GM23338 (cell line): Measurements from ENCODE around the gene TSPOAP1. TPM values are rescaled to one million over a fixed set of nuclear protein-coding genes. Genes with fewer than 3 reads are reported as not detected.

Experiments used
- ATAC-seq: fragments of 200-7000 bp; cut with Tn5 transposase; 3 replicates; pipeline ENCODE4 v1.9.1; 2020
- DNase-seq: peaks from one replicate; pipeline ENCODE4 v3.0.0-alpha.2; 2015; ENCODE audit warnings: low spot score
- H2AFZ ChIP-seq: fragments of 200-600 bp; sonication (generic); 2 replicates; pipeline ENCODE4 v1.8.0; 2016; ENCODE audit warnings: antibody characterized with exemption, mild to moderate bottlenecking, moderate library complexity
- H3F3A ChIP-seq: fragments of 200-600 bp; sonication (generic); replicated peaks from 2 replicates; pipeline ENCODE4 v1.8.0; 2017; ENCODE audit warnings: antibody characterized with exemption, mixed run types, low read depth
- H3K27ac ChIP-seq: fragments of 200-600 bp; sonication (generic); 2 replicates; pipeline ENCODE4 v1.6.1; 2016; ENCODE audit warnings: low read depth
- H3K27me3 ChIP-seq: fragments of 200-600 bp; sonication (generic); 2 replicates; pipeline ENCODE4 v1.8.0; 2016; ENCODE audit warnings: mild to moderate bottlenecking, mixed run types, moderate library complexity; ENCODE audit not compliant: insufficient read depth
- H3K36me3 ChIP-seq: fragments of 200-600 bp; sonication (generic); 2 replicates; pipeline ENCODE4 v1.8.0; 2016; ENCODE audit warnings: mild to moderate bottlenecking; ENCODE audit not compliant: insufficient read depth
- H3K4me1 ChIP-seq: fragments of 200-600 bp; sonication (generic); 2 replicates; pipeline ENCODE4 v1.8.0; 2016; ENCODE audit warnings: mild to moderate bottlenecking, moderate library complexity; ENCODE audit not compliant: insufficient read depth
- H3K4me2 ChIP-seq: fragments of 200-600 bp; sonication (generic); 2 replicates; pipeline ENCODE4 v1.7.1; 2017; ENCODE audit warnings: mixed run types
- H3K4me3 ChIP-seq: fragments of 200-600 bp; sonication (generic); 2 replicates; pipeline ENCODE4 v1.6.1; 2016; ENCODE audit warnings: mixed run types
- H3K79me2 ChIP-seq: fragments of 200-600 bp; sonication (generic); replicated peaks from 2 replicates; pipeline ENCODE4 v1.8.0; 2017; ENCODE audit warnings: mild to moderate bottlenecking; ENCODE audit not compliant: insufficient read depth
- H3K9me2 ChIP-seq: fragments of 200-600 bp; sonication (generic); 2 replicates; pipeline ENCODE4 v1.8.0; 2017; ENCODE audit not compliant: insufficient read depth
- H4K20me1 ChIP-seq: fragments of 200-600 bp; sonication (generic); replicated peaks from 2 replicates; pipeline ENCODE4 v1.8.0; 2017; ENCODE audit warnings: mild to moderate bottlenecking; ENCODE audit not compliant: insufficient read depth
- H3K27ac Mint-ChIP-seq: 2 replicates; pipeline ENCODE4 v1.8.0; 2020; ENCODE audit warnings: inconsistent platforms, mild to moderate bottlenecking, moderate library complexity, mixed read lengths
- H3K27me3 Mint-ChIP-seq: 3 replicates; pipeline ENCODE4 v1.8.0; 2022; ENCODE audit warnings: low read depth, mild to moderate bottlenecking, moderate library complexity, mixed read lengths, inconsistent platforms; ENCODE audit not compliant: insufficient read depth, poor library complexity
- H3K36me3 Mint-ChIP-seq: 3 replicates; pipeline ENCODE4 v1.8.0; 2021; ENCODE audit warnings: low read depth, mild to moderate bottlenecking, inconsistent platforms, moderate library complexity, mixed read lengths
- H3K4me1 Mint-ChIP-seq: 3 replicates; pipeline ENCODE4 v1.8.0; 2020; ENCODE audit warnings: mild to moderate bottlenecking, inconsistent platforms, mixed read lengths
- H3K4me3 Mint-ChIP-seq: 3 replicates; pipeline ENCODE4 v1.8.0; 2021; ENCODE audit warnings: moderate library complexity, mild to moderate bottlenecking, inconsistent platforms, mixed read lengths
- H3K9me3 Mint-ChIP-seq: 3 replicates; pipeline ENCODE4 v1.8.0; 2020; ENCODE audit warnings: moderate library complexity, mild to moderate bottlenecking, inconsistent platforms, mixed read lengths
- EZH2phosphoT487 ChIP-seq: fragments of 200-600 bp; sonication (generic); IDR thresholded peaks from one replicate; pipeline ENCODE4 v1.8.1; 2018; ENCODE audit warnings: antibody characterized with exemption; ENCODE audit not compliant: unreplicated experiment
- JUNB ChIP-seq: IDR thresholded peaks from one replicate; pipeline ENCODE4 v1.6.1; 2016; ENCODE audit warnings: antibody characterized with exemption; ENCODE audit not compliant: unreplicated experiment
- ZNF331 ChIP-seq: fragments of 250-450 bp; sonication (Bioruptor Pico); IDR thresholded peaks from 2 replicates; pipeline ENCODE4 v1.5.0; 2020; ENCODE audit warnings: low read depth, mild to moderate bottlenecking, moderate library complexity
- polyA plus RNA-seq: library from polyadenylated mRNA; unstranded; fragments of >200 nt; fragmentation: Nextera tagmentation; extraction: Ambion mirVana; gene quantifications from 2 replicates; pipeline ENCODE4 v1.2.1, GENCODE V29; 2016
- total RNA-seq: library from RNA; depleted of rRNA; stranded (reverse); fragments of >200 nt; shearing (Covaris generic); gene quantifications from 2 replicates; pipeline ENCODE4 v1.2.3, GENCODE V29; 2014
- TF ChIP-seq, protein P1 (sequence below): fragments of 250-450 bp; sonication (Bioruptor Pico); IDR thresholded peaks from 2 replicates; pipeline ENCODE4 v1.5.0; 2020; ENCODE audit warnings: mild to moderate bottlenecking, moderate library complexity

The TSPOAP1 gene
- total and polyA plus RNA-seq, 2 experiments from 2014 or later, result 7.3 to 11.8 TPM

DNA sequence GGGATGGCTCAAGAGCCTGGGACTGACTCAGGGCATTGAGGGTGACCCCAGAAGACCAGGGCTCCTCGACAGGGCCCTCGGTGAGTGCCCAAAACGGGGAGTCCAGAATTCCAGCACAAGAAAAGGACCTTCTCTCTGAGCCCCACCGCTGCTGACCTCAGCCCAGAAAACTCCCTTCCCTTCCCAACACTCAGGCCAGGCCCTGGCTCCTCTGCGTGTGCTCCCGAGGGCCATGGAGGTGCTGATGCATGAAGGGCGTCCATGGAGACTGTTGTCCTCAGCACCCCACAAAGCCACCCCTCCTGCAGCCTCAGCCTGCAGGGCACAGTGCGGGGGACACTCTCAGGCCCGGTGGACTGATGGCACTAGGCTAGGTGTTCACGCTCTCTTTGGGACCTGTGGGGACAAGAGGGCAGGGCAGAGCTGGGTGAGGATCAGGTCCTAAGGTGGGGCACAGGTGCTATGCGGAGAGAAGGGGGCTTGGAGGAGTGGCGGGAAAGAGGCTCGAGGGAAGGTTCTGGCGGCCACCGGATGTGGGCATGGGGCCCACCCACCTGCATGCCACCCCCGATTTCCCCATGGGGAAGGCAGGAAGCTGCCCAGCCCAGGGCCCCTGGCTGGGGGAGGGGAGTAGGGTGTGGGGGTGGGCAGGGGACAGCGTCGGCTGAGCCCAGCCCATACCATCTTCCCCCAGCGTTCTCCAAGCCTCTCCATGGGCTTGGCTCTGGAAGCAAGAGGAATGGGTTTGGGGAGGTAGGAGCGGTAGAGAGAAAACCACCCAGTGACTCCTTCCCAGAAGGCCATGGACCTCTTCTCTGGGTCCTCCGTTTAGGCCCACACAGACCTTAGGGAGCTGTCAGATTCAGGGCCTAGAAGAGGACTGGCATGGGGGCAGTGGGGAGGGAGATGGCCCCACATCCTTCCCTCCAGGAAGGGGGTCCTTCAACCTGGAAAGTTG is 4.5 kb upstream of the TSPOAP1 start (continued):
- TF ChIP-seq, protein P1, sequence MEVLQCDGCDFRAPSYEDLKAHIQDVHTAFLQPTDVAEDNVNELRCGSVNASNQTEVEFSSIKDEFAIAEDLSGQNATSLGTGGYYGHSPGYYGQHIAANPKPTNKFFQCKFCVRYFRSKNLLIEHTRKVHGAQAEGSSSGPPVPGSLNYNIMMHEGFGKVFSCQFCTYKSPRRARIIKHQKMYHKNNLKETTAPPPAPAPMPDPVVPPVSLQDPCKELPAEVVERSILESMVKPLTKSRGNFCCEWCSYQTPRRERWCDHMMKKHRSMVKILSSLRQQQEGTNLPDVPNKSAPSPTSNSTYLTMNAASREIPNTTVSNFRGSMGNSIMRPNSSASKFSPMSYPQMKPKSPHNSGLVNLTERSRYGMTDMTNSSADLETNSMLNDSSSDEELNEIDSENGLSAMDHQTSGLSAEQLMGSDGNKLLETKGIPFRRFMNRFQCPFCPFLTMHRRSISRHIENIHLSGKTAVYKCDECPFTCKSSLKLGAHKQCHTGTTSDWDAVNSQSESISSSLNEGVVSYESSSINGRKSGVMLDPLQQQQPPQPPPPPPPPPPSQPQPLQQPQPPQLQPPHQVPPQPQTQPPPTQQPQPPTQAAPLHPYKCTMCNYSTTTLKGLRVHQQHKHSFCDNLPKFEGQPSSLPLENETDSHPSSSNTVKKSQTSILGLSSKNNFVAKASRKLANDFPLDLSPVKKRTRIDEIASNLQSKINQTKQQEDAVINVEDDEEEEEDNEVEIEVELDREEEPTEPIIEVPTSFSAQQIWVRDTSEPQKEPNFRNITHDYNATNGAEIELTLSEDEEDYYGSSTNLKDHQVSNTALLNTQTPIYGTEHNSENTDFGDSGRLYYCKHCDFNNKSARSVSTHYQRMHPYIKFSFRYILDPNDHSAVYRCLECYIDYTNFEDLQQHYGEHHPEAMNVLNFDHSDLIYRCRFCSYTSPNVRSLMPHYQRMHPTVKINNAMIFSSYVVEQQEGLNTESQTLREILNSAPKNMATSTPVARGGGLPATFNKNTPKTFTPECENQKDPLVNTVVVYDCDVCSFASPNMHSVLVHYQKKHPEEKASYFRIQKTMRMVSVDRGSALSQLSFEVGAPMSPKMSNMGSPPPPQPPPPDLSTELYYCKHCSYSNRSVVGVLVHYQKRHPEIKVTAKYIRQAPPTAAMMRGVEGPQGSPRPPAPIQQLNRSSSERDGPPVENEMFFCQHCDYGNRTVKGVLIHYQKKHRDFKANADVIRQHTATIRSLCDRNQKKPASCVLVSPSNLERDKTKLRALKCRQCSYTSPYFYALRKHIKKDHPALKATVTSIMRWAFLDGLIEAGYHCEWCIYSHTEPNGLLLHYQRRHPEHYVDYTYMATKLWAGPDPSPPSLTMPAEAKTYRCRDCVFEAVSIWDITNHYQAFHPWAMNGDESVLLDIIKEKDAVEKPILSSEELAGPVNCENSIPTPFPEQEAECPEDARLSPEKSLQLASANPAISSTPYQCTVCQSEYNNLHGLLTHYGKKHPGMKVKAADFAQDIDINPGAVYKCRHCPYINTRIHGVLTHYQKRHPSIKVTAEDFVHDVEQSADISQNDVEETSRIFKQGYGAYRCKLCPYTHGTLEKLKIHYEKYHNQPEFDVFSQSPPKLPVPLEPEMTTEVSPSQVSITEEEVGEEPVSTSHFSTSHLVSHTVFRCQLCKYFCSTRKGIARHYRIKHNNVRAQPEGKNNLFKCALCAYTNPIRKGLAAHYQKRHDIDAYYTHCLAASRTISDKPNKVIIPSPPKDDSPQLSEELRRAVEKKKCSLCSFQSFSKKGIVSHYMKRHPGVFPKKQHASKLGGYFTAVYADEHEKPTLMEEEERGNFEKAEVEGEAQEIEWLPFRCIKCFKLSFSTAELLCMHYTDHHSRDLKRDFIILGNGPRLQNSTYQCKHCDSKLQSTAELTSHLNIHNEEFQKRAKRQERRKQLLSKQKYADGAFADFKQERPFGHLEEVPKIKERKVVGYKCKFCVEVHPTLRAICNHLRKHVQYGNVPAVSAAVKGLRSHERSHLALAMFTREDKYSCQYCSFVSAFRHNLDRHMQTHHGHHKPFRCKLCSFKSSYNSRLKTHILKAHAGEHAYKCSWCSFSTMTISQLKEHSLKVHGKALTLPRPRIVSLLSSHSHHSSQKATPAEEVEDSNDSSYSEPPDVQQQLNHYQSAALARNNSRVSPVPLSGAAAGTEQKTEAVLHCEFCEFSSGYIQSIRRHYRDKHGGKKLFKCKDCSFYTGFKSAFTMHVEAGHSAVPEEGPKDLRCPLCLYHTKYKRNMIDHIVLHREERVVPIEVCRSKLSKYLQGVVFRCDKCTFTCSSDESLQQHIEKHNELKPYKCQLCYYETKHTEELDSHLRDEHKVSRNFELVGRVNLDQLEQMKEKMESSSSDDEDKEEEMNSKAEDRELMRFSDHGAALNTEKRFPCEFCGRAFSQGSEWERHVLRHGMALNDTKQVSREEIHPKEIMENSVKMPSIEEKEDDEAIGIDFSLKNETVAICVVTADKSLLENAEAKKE (CRISPR knock-in tag), result no peak
- no peak for TF ChIP-seq ZNF331 (CRISPR knock-in tag)
- TF ChIP-seq JUNB, result no peak

DNA sequence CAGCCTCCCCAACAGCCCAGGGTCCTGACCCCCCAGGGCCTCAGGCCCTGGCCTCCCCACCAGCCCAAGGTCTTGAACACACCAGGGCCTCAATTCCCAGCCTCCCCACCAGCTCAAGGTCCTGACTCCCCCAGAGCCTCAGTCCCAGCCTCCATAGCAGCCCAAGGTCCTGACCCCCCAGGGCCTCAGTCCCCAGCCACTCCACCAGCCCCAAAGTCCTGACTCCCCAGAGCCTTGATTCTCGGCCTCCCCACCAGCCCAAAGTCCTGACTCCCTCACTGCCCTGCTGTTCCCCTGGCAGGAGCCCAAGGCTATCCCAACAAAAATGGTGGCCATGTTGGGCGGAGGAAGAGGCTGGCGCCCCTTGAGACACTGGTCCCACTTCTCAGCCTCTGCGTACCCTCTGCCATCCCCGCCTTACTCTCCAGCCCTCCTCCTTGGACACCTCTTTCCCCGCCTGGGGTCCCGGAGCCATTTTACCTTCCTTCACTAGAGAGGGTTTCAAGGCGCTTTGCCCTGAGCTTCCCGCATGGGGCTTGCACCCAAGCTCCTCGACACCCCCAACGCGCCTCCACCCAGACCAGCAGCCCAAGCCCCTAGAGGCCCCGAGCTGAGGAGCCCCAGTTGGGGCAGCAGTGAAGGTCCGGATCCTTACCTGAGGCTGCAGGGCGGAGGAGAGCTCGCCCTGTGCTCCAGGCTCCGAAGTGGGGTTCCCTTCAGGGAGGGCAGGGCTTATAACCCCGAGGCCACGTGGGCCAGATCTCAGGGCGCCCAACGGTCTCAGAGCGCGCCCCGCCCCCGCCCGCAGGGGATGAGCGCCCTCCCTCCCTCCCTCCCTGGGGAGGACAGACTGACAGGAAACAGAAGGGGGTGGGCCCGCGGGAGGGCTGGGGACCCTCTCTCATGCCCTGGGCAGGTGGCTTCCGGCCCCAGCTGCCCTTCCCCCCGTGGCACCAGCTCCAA is 3.5 kb upstream of the TSPOAP1 start:
- 0 out of 2 replicates have a peak, but pooled peaks cover 8% of the 10 kb centered on the region for H3K9me2 ChIP-seq
- no peaks in the 10 kb centered on the region for H3K79me2 ChIP-seq
- no peak for DNase-seq
- peak overlapping the region; percentile 92 for H3K27ac Mint-ChIP-seq
- no peaks in the 10 kb centered on the region for H3K9me3 Mint-ChIP-seq
- no peaks in the 10 kb centered on the region for H3K36me3 ChIP-seq
- H3K4me2 ChIP-seq, result peak overlapping the region; percentile 60
- no peaks in the 10 kb centered on the region for H4K20me1 ChIP-seq
- no peaks in the 10 kb centered on the region for H3K36me3 Mint-ChIP-seq
- no peak overlapping the region for H3K27ac ChIP-seq
- H3K4me1 ChIP-seq, result peaks cover 33% of the 10 kb centered on the region
- peaks cover 62% of the 10 kb centered on the region for H3K4me1 Mint-ChIP-seq
- no peak for TF ChIP-seq EZH2phosphoT487
- no peak overlapping the region; the same call in 1 of the 2 replicates for H2AFZ ChIP-seq
- peaks cover 3% of the 10 kb centered on the region; the same call in 1 of the 2 replicates for H3F3A ChIP-seq
- no peaks in the 10 kb centered on the region for H3K27me3 ChIP-seq
- peaks cover 35% of the 10 kb centered on the region for H3K27me3 Mint-ChIP-seq
- no peak for ATAC-seq
- no peak overlapping the region for H3K4me3 Mint-ChIP-seq
- H3K4me3 ChIP-seq, result peak overlapping the region; percentile 36; the same call in 1 of the 2 replicates
